HL-60 (cell line): ENCODE results near the gene TARM1.

Experiments used
- DNase-seq, 2 experiments: peaks; one replicate each; pipeline ENCODE4 v3.0.0-alpha.2; 2010 to 2020; ENCODE audit warnings: low read depth in 1 of 2, low spot score in 1 of 2
- H3K27ac ChIP-seq: fragments of 250-450 bp; sonication (Bioruptor Pico); replicated peaks from 2 replicates; pipeline ENCODE4 v1.5.1; 2020; ENCODE audit warnings: mild to moderate bottlenecking, moderate library complexity
- H3K27me3 ChIP-seq: fragments of 250-450 bp; sonication (Bioruptor Pico); 2 replicates; pipeline ENCODE4 v1.5.1; 2021; ENCODE audit warnings: mild to moderate bottlenecking, moderate library complexity; ENCODE audit not compliant: insufficient read depth, poor library complexity, severe bottlenecking
- H3K4me3 ChIP-seq: replicated peaks from 2 replicates; pipeline ENCODE4 v1.5.1; 2011; ENCODE audit warnings: mild to moderate bottlenecking, control low read depth, low read length; ENCODE audit not compliant: insufficient read depth
- CTCF ChIP-seq: IDR thresholded peaks from one replicate; pipeline ENCODE4 v1.5.1; 2011; ENCODE audit warnings: low read length, control low read depth, inconsistent platforms; ENCODE audit not compliant: insufficient read depth
- GABPA ChIP-seq: IDR thresholded peaks from 2 replicates; pipeline ENCODE4 v1.6.1; 2012; ENCODE audit warnings: low read depth
- POLR2AphosphoS5 ChIP-seq: IDR thresholded peaks from 2 replicates; pipeline ENCODE4 v1.6.1; 2012; ENCODE audit warnings: low read depth
- REST ChIP-seq: IDR thresholded peaks from 2 replicates; pipeline ENCODE4 v1.6.1; 2012; ENCODE audit warnings: low read depth; ENCODE audit not compliant: insufficient replicate concordance
- SPI1 ChIP-seq: IDR thresholded peaks from 2 replicates; pipeline ENCODE4 v1.6.1; 2012; ENCODE audit warnings: low read depth, mild to moderate bottlenecking, borderline replicate concordance

The TARM1 gene

GRCh38 chr19:54024660-54025059, 56.5 kb downstream of the TARM1 start:
- Histone ChIP-seq H3K27ac (no peak overlapping the region), H3K27me3 (no peaks in the 10 kb centered on the region), H3K4me3 (no peak overlapping the region)
- no peak for DNase-seq
- TF ChIP-seq SPI1 = no peak
- TF ChIP-seq GABPA = no peak
- no peak for TF ChIP-seq REST
- TF ChIP-seq CTCF = no peak
- TF ChIP-seq POLR2AphosphoS5 = no peak

- Histone ChIP-seq H3K27ac (no peak overlapping the region), H3K4me3 (no peak overlapping the region), H3K27me3 (no peaks in the 10 kb centered on the region)
- TF ChIP-seq POLR2AphosphoS5 (no peak), REST (no peak), CTCF (no peak), SPI1 (no peak)
- no peak for DNase-seq
Measured at GRCh38 chr19:54023191-54023590, 58.0 kb downstream of the TARM1 start.

- no peak overlapping the region for H3K4me3 ChIP-seq
- no peak for DNase-seq
- H3K27ac ChIP-seq = no peak overlapping the region
- TF ChIP-seq GABPA (no peak), POLR2AphosphoS5 (no peak)
- H3K27me3 ChIP-seq = no peaks in the 10 kb centered on the region
Measured at GRCh38 chr19:54021932-54022331, 59.2 kb downstream of the TARM1 start.

GRCh38 chr19:54021363-54021762, 59.8 kb downstream of the TARM1 start:
- no peak for DNase-seq
- Histone ChIP-seq H3K27me3 (no peaks in the 10 kb centered on the region), H3K4me3 (no peak overlapping the region), H3K27ac (no peak overlapping the region)
- TF ChIP-seq POLR2AphosphoS5 = no peak
- TF ChIP-seq CTCF = no peak
- TF ChIP-seq SPI1 = no peak
- no peak for TF ChIP-seq REST
- no peak for TF ChIP-seq GABPA
